Stomach (tissue), 9 donors: ENCODE measurements around the gene TTC39B. TPM values are rescaled to one million over a fixed set of nuclear protein-coding genes. Genes with fewer than 3 reads are reported as not detected.
A peak's percentile ranks its signal among the peaks of the same experiment; 100 is the strongest.

Source experiments
- DNase-seq, 2 donors: peaks; one replicate each; pipeline versions ENCODE4 v3.0.0 to v3.0.0-alpha.2; 2013 to 2019
- H3K27ac ChIP-seq, 5 donors: fragments of 200-600 bp in 4 of 5; sonication (generic) in 4 of 5; one replicate each; pipeline ENCODE4 v1.5.1; 2013 to 2019; ENCODE audit warnings: mild to moderate bottlenecking in 1 of 5, moderate library complexity in 1 of 5
- H3K27me3 ChIP-seq, 3 donors: fragments of 200-600 bp; sonication (generic); one replicate each; pipeline ENCODE4 v1.5.1; 2017 to 2019; ENCODE audit warnings: mixed run types in 1 of 3
- H3K36me3 ChIP-seq, 4 donors: fragments of 200-600 bp; sonication (generic); 1 replicate in 3 of 4; 2 replicates in 1 of 4; pipeline ENCODE4 v1.5.1; 2016 to 2019
- H3K4me1 ChIP-seq, 4 donors: fragments of 200-600 bp; sonication (generic); one replicate each; pipeline ENCODE4 v1.5.1; 2016 to 2019
- H3K4me3 ChIP-seq, 4 donors: fragments of 200-600 bp; sonication (generic) in 3 of 4; one replicate each; pipeline ENCODE4 v1.5.1; 2016 to 2019; ENCODE audit warnings: mild to moderate bottlenecking in 1 of 4
- H3K9me3 ChIP-seq, 4 donors: fragments of 200-600 bp; sonication (generic); one replicate each; pipeline ENCODE4 v1.5.1; 2016 to 2019
- CTCF ChIP-seq, 7 experiments: fragments of 450-650 bp in 4 of 7; fragments of 200-600 bp in 3 of 7; sonication (generic) in 3 of 7; IDR thresholded peaks; one replicate each; pipeline ENCODE4 v1.5.1; 2016 to 2019; ENCODE audit warnings: antibody characterized with exemption in 7 of 7, control low read depth in 2 of 7, mild to moderate bottlenecking in 1 of 7
- EP300 ChIP-seq: sonication (generic); formaldehyde crosslinking; IDR thresholded peaks from one replicate; pipeline ENCODE4 v1.6.1; 2017; ENCODE audit warnings: antibody characterized with exemption
- POLR2A ChIP-seq, 4 donors: fragments of 450-650 bp; IDR thresholded peaks; one replicate each; pipeline ENCODE4 v1.6.1; 2016; ENCODE audit warnings: antibody characterized with exemption in 4 of 4, control low read depth in 2 of 4, mild to moderate bottlenecking in 1 of 4, moderate library complexity in 1 of 4
- POLR2AphosphoS5 ChIP-seq, 3 donors: sonication (generic); formaldehyde crosslinking; IDR thresholded peaks; one replicate each; pipeline ENCODE4 v1.6.1; 2016; ENCODE audit warnings: antibody characterized with exemption in 3 of 3
- WGBS, 5 donors: extraction: QIAGEN DNeasy Blood & Tissue Kit in 3 of 5; methylation state at CpG; one replicate each; pipeline versions ENCODE4 v1.1.5 to v1.1.7; 2013 to 2018; 5-methylcytosine and 5-hydroxymethylcytosine counted together
- intact Hi-C: fragments of 100-400 bp; cut with DNase I; formaldehyde crosslinking; loops from one replicate; pipeline ENCODE4 v1.15.1; 2023; ENCODE audit warnings: low total_unique reads
- polyA plus RNA-seq, 3 donors: library from polyadenylated mRNA; stranded (reverse); fragments of 200-250 nt; gene quantifications; one replicate each; pipeline ENCODE4 v1.2.3, GENCODE V29; 2013
- total RNA-seq, 5 donors: library from RNA; depleted of rRNA; stranded (reverse); fragments of >200 nt; gene quantifications; one replicate each; pipeline versions ENCODE4 v1.1.0 to v1.2.3, GENCODE V29; 2014 to 2016
- donor health status: healthy with polysubstance abuse.
- donor health status: Bipolar disorder and iron deficiency.
- donor health status: healthy.

Gene TTC39B
- total and polyA plus RNA-seq, 8 donors: 2.0 to 35.4 (median 6.6) TPM

DNA sequence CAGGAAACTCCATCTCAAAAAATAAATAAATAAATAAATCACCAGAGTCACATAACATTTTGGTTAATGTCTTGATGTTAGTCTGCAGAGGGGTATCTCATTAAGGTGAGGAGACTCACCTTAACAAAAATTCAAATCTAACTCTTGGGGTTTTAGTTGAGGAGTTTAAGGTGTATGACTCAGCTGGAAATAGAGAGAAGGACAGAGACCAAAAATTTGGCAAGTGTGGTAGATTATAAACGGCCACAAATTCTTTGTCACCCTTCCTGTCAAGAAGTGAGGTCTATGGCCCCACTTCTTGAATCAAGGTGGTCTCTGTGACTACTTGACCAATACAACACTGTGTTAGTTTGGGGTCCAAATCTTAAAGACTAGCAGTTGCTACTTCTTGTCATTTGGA lies 60.8 kb downstream of the TTC39B start:
- no peaks in the 10 kb centered on the region for H3K27me3 ChIP-seq
- no peak for DNase-seq
- H3K4me3 ChIP-seq: no peak overlapping the region
- no peaks in the 10 kb centered on the region for H3K9me3 ChIP-seq
- TF ChIP-seq EP300 (no peak), POLR2A (IDR thresholded peaks at IDR 0.05) (no peak), POLR2AphosphoS5 (IDR thresholded peaks at IDR 0.05) (no peak)
- intact Hi-C loops: no loop called here
- peaks cover 0 to 38% (median 22%) of the 10 kb centered on the region in 4 donors for H3K4me1 ChIP-seq
- WGBS, 5 donors: 54 to 77% (median 71%) methylated on average over 1 of the region's 1 CpG
- H3K27ac ChIP-seq: no peak overlapping the region
- H3K36me3 ChIP-seq: no peaks in the 10 kb centered on the region

DNA sequence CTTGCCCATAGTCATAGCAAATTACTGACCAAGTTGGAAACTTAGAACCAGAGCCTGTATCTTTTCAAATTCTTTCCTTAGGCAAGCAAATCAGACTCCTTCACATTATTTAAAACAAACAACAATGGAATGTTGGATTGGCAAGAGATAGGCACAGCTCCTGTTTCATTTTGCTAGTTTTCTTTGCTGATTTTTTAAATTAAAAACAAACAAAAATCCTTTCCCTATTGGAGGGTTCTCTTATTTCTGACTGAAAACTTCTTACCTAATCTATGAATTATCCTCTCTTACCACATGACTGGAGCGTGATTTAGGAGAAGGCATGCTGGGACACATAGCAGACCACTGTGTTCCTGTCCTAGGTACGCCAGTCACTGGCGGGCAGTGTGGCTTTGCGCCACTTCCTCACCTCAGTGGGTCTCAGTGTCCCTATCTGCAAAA lies 63.0 kb downstream of the TTC39B start:
- DNase-seq: no peak
- Histone ChIP-seq H3K4me1 (peaks cover 0 to 39% (median 21%) of the 10 kb centered on the region in 4 donors), H3K36me3 (no peaks in the 10 kb centered on the region), H3K27ac (peak overlapping the region in 4 of 5 donors; percentile 32 to 49 (median 38)), H3K4me3 (peak overlapping the region in 1 of 4 donors; percentile 24), H3K27me3 (no peaks in the 10 kb centered on the region), H3K9me3 (no peaks in the 10 kb centered on the region)
- intact Hi-C loops: no loop called here
- no peak for TF ChIP-seq EP300
- no peak for TF ChIP-seq POLR2A (IDR thresholded peaks at IDR 0.05)
- WGBS, 5 donors: 38 to 58% (median 46%) methylated on average over 4 of the region's 4 CpGs

GRCh38 chr9:15243081-15243480 lies 63.9 kb downstream of the TTC39B start:
- intact Hi-C loops: no loop called here
- no peak for DNase-seq
- peak overlapping the region in 3 of 5 donors; percentile 39 to 49 (median 40) for H3K27ac ChIP-seq
- H3K27me3 ChIP-seq: no peaks in the 10 kb centered on the region
- no peak overlapping the region for H3K4me3 ChIP-seq
- WGBS, 5 donors: 85 to 96% (median 90%) methylated on average over 1 of the region's 1 CpG
- H3K36me3 ChIP-seq: no peaks in the 10 kb centered on the region
- H3K4me1 ChIP-seq: peaks cover 0 to 35% (median 19%) of the 10 kb centered on the region in 4 donors
- H3K9me3 ChIP-seq: peaks cover 0 to 8% (median 2%) of the 10 kb centered on the region in 4 donors
- TF ChIP-seq POLR2A (IDR thresholded peaks at IDR 0.05) (no peak), CTCF (IDR thresholded peaks at IDR 0.05) (no peak), EP300 (no peak), POLR2AphosphoS5 (IDR thresholded peaks at IDR 0.05) (no peak)

DNA sequence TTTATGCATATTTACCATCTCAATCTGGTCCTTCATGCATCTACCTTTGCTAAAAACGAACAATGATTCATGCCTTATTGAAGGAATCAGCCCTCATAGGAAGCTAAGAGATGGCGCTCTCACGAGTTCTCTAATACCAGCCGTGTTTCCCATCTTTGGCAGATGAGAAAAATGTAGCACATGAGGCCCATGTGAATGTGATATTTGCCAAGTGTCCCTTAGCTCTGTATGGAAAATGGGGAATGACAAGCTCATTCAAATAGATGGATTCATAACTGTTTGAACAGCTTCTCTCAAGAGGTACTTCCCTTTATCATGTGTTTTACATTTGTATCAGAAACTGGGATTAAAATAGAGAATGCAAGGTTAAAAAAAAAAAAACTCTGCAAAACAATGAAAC lies 66.1 kb downstream of the TTC39B start:
- intact Hi-C loops: no loop called here
- Histone ChIP-seq H3K9me3 (peaks cover 0 to 13% (median 2%) of the 10 kb centered on the region in 4 donors), H3K27ac (no peak overlapping the region), H3K4me3 (no peak overlapping the region), H3K27me3 (no peaks in the 10 kb centered on the region), H3K36me3 (no peaks in the 10 kb centered on the region), H3K4me1 (peaks cover 0 to 29% (median 17%) of the 10 kb centered on the region in 4 donors)
- WGBS, 5 donors: 46 to 71% (median 65%) methylated on average over 4 of the region's 4 CpGs
- TF ChIP-seq EP300: no peak
- TF ChIP-seq POLR2AphosphoS5 (IDR thresholded peaks at IDR 0.05): no peak
- TF ChIP-seq CTCF (IDR thresholded peaks at IDR 0.05): no peak
- TF ChIP-seq POLR2A (IDR thresholded peaks at IDR 0.05): no peak
- DNase-seq: no peak

DNA sequence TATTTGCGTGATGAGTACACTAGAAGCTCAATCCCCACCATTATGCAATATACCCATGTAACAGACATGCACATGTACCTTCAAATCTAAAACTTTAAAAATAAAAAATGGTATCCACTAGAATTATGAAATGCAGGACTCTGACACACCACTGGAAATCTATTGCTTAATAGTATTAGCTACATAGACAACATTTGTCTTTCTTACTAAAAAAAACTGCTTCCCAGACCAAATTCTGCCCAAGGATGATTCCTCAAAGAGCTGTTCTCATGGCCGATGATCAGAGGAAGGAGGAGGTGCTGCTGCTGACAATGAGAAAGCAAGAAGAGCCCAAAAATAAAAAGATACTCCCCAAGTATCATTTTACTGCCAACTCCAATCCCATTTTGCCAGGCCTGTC lies 67.2 kb downstream of the TTC39B start:
- TF ChIP-seq POLR2AphosphoS5 (IDR thresholded peaks at IDR 0.05): no peak
- no peak for TF ChIP-seq POLR2A (IDR thresholded peaks at IDR 0.05)
- no peak for TF ChIP-seq CTCF (IDR thresholded peaks at IDR 0.05)
- no peak for TF ChIP-seq EP300
- Histone ChIP-seq H3K27ac (no peak overlapping the region), H3K4me3 (no peak overlapping the region), H3K36me3 (no peaks in the 10 kb centered on the region), H3K4me1 (peaks cover 0 to 29% (median 16%) of the 10 kb centered on the region in 4 donors), H3K27me3 (no peaks in the 10 kb centered on the region), H3K9me3 (peaks cover 0 to 13% (median 2%) of the 10 kb centered on the region in 4 donors)
- intact Hi-C loops: no loop called here
- DNase-seq: no peak
- 64 to 93% (median 88%) methylated on average over 2 of the region's 2 CpGs for WGBS, 5 donors
